NB4 (cell line): Measurements from ENCODE around the gene COX6A1.
"Not testable (repeated sequence)": the region's sequence is repeated elsewhere in the genome, so short reads cannot be mapped to it uniquely, and the experiment has no call there.

ENCODE experiments used
- DNase-seq: peaks from one replicate; pipeline ENCODE4 v3.0.0; 2010; ENCODE audit warnings: low read depth
- H3K4me3 ChIP-seq: one replicate; pipeline ENCODE4 v1.5.1; 2011; ENCODE audit warnings: mild to moderate bottlenecking, low read depth, low read length, moderate library complexity
- CTCF ChIP-seq: IDR thresholded peaks from one replicate; pipeline ENCODE4 v1.5.1; 2012; ENCODE audit warnings: low read depth, low read length
- MAX ChIP-seq: IDR thresholded peaks from 2 replicates; pipeline ENCODE4 v1.6.1; 2011; ENCODE audit warnings: low read depth, low read length
- MYC ChIP-seq: IDR thresholded peaks from 2 replicates; pipeline ENCODE4 v1.6.1; 2011; ENCODE audit warnings: low read depth, low read length
- POLR2A ChIP-seq: IDR thresholded peaks from 2 replicates; pipeline ENCODE4 v1.6.1; 2011; ENCODE audit warnings: mild to moderate bottlenecking; ENCODE audit not compliant: insufficient read length; ENCODE audit errors: extremely low read depth

COX6A1 gene

GRCh38 chr12:120444676-120445075 lies 6.8 kb downstream of the COX6A1 start:
- peak overlapping the region; percentile 77 for H3K4me3 ChIP-seq
- no peak for DNase-seq
- no peak for TF ChIP-seq MAX
- no peak for TF ChIP-seq CTCF
- no peak for TF ChIP-seq POLR2A
- TF ChIP-seq MYC, result no peak

GRCh38 chr12:120445911-120446843 lies 8.3 kb downstream of the COX6A1 start, which contains the start of the genes GATC and TRIAP1:
Gene GATC, plus strand, starts transcription at chr12:120446444. Its CDS starts 37 bp downstream, at chr12:120446481.
Gene TRIAP1, minus strand, starts transcription at chr12:120446384. Its CDS starts 12 bp downstream, at chr12:120446372.
- peak within 1 kb of the TSS; percentile 77 for H3K4me3 ChIP-seq
- TF ChIP-seq MYC (peak; percentile 99), POLR2A (peak; percentile 97), CTCF (no peak), MAX (peak; percentile 92)
- DNase-seq, result peak; percentile 97

- peak overlapping the region; percentile 77 for H3K4me3 ChIP-seq
- DNase-seq, result not testable (repeated sequence)
Observed at GRCh38 chr12:120446844-120447178, 8.9 kb downstream of the COX6A1 start.

- peak overlapping the region; percentile 77 for H3K4me3 ChIP-seq
- TF ChIP-seq CTCF (no peak), POLR2A (no peak), MYC (no peak), MAX (no peak)
- no peak for DNase-seq
Observed at GRCh38 chr12:120447992-120448391, 10.1 kb downstream of the COX6A1 start.

- peak; percentile 36 for DNase-seq
- H3K4me3 ChIP-seq, result not testable (repeated sequence)
Observed at GRCh38 chr12:120452524-120452923, 14.6 kb downstream of the COX6A1 start.

GRCh38 chr12:120453060-120453750 lies 15.3 kb downstream of the COX6A1 start:
- no peak overlapping the region for H3K4me3 ChIP-seq
- TF ChIP-seq MYC (no peak), CTCF (no peak), POLR2A (no peak), MAX (no peak)

More at GRCh38 chr12:120453060-120453750, 15.3 kb downstream of the COX6A1 start:
- no peak for DNase-seq
